Colonic mucosa (tissue), 4 donors: ENCODE data around the gene TTC17. TPM values are rescaled to one million over a fixed set of nuclear protein-coding genes. Genes with fewer than 3 reads are reported as not detected.

ENCODE experiments used
- DNase-seq: peaks from one replicate; pipeline ENCODE4 v3.0.0-alpha.2; 2020
- H3K27ac ChIP-seq: fragments of 200-600 bp; one replicate; pipeline ENCODE4 v1.8.0; 2021
- H3K27me3 ChIP-seq: fragments of 200-600 bp; one replicate; pipeline ENCODE4 v1.8.0; 2021
- H3K36me3 ChIP-seq: fragments of 200-600 bp; one replicate; pipeline ENCODE4 v1.8.0; 2021
- H3K4me1 ChIP-seq: fragments of 200-600 bp; one replicate; pipeline ENCODE4 v1.8.0; 2021; ENCODE audit warnings: mild to moderate bottlenecking
- H3K4me3 ChIP-seq: fragments of 200-600 bp; one replicate; pipeline ENCODE4 v1.8.0; 2021
- H3K9ac ChIP-seq, 2 donors: one replicate each; pipeline ENCODE4 v1.7.0; 2013; ENCODE audit warnings: control low read depth in 2 of 2, low read depth in 2 of 2, low read length in 2 of 2
- H3K9me3 ChIP-seq: fragments of 200-600 bp; one replicate; pipeline ENCODE4 v1.8.0; 2021
- intact Hi-C: fragments of 100-400 bp; cut with DNase I; formaldehyde crosslinking; loops from one replicate; pipeline ENCODE4 v1.14.1; 2022
- total RNA-seq, 2 donors: library from RNA; stranded (reverse); fragmentation: NEBNext Ultra II Directional in 1 of 2; extraction: Animal tissue kit (Norgen Biotek cat#: 25700) in 1 of 2; gene quantifications; one replicate each; pipeline ENCODE4 v1.2.1, GENCODE V29; 2021
- TF ChIP-seq, protein P1 (sequence below): fragments of 200-600 bp; IDR thresholded peaks from one replicate; pipeline ENCODE4 v1.8.0; 2022; ENCODE audit warnings: antibody characterized with exemption, mild to moderate bottlenecking
- donor health status: healthy.
- donor health status: DM: no; HTN: no; CAD: no.
- donor health status: DM: no; HTN: no; CAD: no.

The TTC17 gene
- total RNA-seq, result 10 to 100 TPM; 48.6 to 56.5 TPM

GRCh38 chr11:43358801-43359421 is at the start of gene TTC17:
TSS of gene TTC17 (plus strand) at chr11:43358920. CDS start at chr11:43358955, 35 bp downstream.
- no peaks in the 10 kb centered on the region for H3K4me1 ChIP-seq
- H3K27ac ChIP-seq, result peak within 1 kb of the TSS; percentile 88
- H3K36me3 ChIP-seq, result no peaks in the 10 kb centered on the region
- DNase-seq, result peak; percentile 97
- intact Hi-C loops, result no loop called here
- H3K9ac ChIP-seq, result peak within 1 kb of the TSS; percentile 90 to 91
- H3K9me3 ChIP-seq, result no peaks in the 10 kb centered on the region
- TF ChIP-seq, protein P1, sequence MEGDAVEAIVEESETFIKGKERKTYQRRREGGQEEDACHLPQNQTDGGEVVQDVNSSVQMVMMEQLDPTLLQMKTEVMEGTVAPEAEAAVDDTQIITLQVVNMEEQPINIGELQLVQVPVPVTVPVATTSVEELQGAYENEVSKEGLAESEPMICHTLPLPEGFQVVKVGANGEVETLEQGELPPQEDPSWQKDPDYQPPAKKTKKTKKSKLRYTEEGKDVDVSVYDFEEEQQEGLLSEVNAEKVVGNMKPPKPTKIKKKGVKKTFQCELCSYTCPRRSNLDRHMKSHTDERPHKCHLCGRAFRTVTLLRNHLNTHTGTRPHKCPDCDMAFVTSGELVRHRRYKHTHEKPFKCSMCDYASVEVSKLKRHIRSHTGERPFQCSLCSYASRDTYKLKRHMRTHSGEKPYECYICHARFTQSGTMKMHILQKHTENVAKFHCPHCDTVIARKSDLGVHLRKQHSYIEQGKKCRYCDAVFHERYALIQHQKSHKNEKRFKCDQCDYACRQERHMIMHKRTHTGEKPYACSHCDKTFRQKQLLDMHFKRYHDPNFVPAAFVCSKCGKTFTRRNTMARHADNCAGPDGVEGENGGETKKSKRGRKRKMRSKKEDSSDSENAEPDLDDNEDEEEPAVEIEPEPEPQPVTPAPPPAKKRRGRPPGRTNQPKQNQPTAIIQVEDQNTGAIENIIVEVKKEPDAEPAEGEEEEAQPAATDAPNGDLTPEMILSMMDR, result no peak
- H3K4me3 ChIP-seq, result peak within 1 kb of the TSS; percentile 88
- H3K27me3 ChIP-seq, result no peaks in the 10 kb centered on the region

- no peaks in the 10 kb centered on the region for H3K27me3 ChIP-seq
- H3K9ac ChIP-seq, result peak within 1 kb of the TSS; percentile 80 to 84
- H3K36me3 ChIP-seq, result no peaks in the 10 kb centered on the region
- intact Hi-C loops, result loop anchor here (2.0 kb wide), 1 partner anchor 107 kb away; no protein-coding TSS in a partner anchor
- no peaks in the 10 kb centered on the region for H3K9me3 ChIP-seq
- peak; percentile 94 for DNase-seq
- H3K4me1 ChIP-seq, result peaks cover 4% of the 10 kb centered on the region
- TF ChIP-seq, protein P1, result peak; percentile 58
- peak within 1 kb of the TSS; percentile 91 for H3K4me3 ChIP-seq
- H3K27ac ChIP-seq, result peak within 1 kb of the TSS; percentile 77
These were observed 46.7 kb upstream of the TTC17 start, which contains the start of gene API5 for GRCh38 chr11:43311791-43312607. TSS of gene API5 (plus strand) at chr11:43311996. CDS start at chr11:43312128, 132 bp downstream.

DNA sequence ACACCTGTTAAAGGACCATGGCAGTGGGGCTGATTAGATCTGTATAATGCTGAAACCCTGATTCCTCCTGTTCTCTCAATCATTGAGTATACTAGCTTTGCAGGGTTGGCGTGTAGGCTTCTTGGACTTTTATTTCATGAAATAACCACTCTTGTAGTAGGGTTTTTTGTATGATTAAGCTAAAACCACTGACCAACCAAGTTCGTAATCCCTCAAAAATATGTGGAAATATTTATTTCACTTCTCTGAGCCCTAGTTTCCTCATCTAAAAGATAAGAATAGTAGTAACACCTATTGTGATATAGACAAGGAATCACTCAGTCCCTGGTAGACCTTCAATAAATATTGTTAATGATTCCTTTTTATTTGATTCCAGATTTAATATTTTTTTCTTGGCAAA is 42.8 kb upstream of the TTC17 start:
- H3K27me3 ChIP-seq, result no peaks in the 10 kb centered on the region
- H3K4me1 ChIP-seq, result peaks cover 4% of the 10 kb centered on the region
- no peaks in the 10 kb centered on the region for H3K9me3 ChIP-seq
- intact Hi-C loops, result no loop called here
- TF ChIP-seq, protein P1, result no peak
- H3K27ac ChIP-seq, result no peak overlapping the region
- no peaks in the 10 kb centered on the region for H3K36me3 ChIP-seq
- no peak overlapping the region for H3K9ac ChIP-seq
- no peak for DNase-seq
- no peak overlapping the region for H3K4me3 ChIP-seq

DNA sequence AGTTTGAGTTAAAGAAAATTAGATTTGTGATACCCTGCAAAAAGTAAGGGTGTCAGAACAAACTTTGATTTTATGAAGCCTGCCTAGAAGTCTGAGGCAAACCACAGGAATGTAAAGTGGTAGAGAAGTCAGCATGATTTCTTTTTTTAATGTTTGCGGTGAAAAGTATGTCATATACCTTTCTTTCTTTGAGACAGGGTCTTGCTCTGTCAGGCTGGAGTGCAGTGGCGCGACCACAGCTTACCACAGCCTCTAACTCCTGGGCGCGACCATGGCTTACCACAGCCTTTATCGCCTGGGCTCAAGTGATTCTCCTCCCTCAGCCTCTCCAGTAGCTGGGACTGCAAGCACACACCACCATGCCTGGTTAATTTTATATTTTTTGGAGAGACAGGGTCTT is 42.3 kb upstream of the TTC17 start:
- no peaks in the 10 kb centered on the region for H3K9me3 ChIP-seq
- H3K9ac ChIP-seq, result no peak overlapping the region
- H3K36me3 ChIP-seq, result no peaks in the 10 kb centered on the region
- TF ChIP-seq, protein P1, result no peak
- H3K27ac ChIP-seq, result no peak overlapping the region
- H3K4me1 ChIP-seq, result peaks cover 4% of the 10 kb centered on the region
- intact Hi-C loops, result no loop called here
- no peaks in the 10 kb centered on the region for H3K27me3 ChIP-seq
- DNase-seq, result no peak
- no peak overlapping the region for H3K4me3 ChIP-seq

GRCh38 chr11:43327987-43328386 is 30.7 kb upstream of the TTC17 start:
- intact Hi-C loops, result no loop called here
- DNase-seq, result no peak

More at GRCh38 chr11:43327987-43328386, 30.7 kb upstream of the TTC17 start:
- no peaks in the 10 kb centered on the region for H3K4me1 ChIP-seq
- H3K36me3 ChIP-seq, result peaks cover 41% of the 10 kb centered on the region
- TF ChIP-seq, protein P1, result no peak
- H3K9me3 ChIP-seq, result no peaks in the 10 kb centered on the region
- no peak overlapping the region for H3K9ac ChIP-seq
- no peaks in the 10 kb centered on the region for H3K27me3 ChIP-seq
- no peak overlapping the region for H3K4me3 ChIP-seq
- H3K27ac ChIP-seq, result no peak overlapping the region
